Activated CD4-positive, CD25-positive, alpha-beta regulatory T cell treated with anti-CD3 and anti-CD28 coated beads, Interleukin-2, amount 50 U/mL, for 16 hours (primary cell): ENCODE data around the gene CFAP119.

Source experiments
- DNase-seq: peaks from one replicate; pipeline ENCODE4 v3.0.0-alpha.2; 2020; ENCODE audit warnings: low read depth, low spot score

Gene CFAP119

DNA sequence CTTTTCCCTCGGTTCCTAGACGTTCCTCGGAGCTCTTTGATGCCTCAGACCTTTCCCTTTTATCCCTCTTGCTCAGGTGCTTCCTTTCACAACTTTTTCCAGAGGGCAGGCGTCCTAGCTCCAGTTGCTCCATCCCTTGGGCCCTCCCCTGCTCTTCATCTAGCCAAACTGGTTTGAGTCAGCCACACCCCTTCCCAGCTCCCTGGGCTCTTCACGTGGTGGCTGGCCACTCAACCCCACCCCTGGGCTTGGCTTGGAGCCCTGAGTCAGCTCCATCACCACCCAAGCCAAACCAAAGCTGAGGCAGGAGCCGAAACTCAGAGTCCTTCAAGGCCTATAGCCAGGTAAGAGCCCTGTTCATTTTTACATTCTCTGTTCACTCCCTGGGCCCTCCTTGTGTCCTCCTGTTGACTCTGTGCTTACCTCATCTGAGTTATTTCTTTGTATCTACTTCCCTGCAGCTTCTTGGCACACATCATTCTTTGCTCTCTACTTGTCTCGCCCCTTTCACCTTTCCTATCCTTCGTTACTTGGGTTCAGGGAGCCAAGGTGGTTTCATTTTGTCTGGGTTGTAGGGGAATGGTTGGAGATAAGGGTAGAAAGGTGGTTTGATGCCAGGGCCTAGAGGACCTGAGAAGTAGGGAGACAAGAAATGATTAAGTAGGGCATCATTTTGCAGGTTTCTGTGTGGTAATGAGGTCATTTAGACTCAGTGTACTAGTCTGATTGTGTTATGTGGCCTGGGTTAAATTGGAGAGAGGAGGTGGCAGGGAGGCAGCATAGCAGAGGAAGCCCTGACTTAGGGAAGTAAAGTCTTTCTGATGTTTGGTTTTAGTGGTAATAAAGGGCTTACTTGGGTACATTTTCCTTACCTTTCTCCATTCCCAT is 21.3 kb downstream of the CFAP119 start:
- DNase-seq: no peak

DNA sequence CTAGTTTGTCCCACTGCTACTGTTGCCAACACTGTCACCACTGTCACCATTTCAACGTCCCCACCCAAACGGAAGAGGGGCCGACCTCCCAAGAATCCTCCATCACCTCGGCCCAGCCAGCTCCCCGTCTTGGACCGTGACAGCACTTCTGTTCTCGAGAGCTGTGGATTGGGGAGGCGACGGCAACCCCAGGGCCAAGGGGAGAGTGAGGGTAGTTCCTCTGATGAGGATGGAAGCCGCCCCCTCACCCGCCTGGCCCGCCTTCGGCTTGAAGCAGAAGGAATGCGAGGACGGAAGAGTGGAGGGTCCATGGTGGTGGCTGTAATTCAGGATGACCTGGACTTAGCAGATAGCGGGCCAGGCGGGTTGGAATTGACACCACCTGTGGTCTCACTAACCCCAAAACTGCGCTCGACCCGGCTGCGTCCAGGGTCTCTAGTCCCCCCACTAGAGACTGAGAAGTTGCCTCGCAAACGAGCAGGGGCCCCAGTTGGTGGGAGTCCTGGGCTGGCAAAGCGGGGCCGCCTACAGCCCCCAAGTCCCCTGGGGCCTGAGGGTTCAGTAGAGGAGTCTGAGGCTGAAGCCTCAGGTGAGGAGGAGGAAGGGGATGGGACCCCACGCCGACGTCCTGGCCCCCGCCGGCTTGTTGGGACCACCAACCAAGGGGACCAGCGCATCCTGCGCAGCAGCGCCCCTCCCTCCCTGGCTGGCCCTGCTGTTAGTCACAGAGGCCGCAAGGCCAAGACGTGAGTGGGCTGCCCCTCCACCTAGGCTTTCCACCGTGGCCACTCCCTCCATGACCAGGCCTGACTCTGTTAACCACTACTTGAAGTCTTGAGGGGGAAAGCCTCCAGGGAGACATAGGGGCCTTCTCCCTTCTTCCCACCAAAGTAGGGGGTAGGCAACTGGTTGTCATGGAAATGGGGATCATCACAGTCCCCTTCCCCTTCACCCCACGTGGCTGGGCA is 22.6 kb downstream of the CFAP119 start:
- DNase-seq: no peak

DNA sequence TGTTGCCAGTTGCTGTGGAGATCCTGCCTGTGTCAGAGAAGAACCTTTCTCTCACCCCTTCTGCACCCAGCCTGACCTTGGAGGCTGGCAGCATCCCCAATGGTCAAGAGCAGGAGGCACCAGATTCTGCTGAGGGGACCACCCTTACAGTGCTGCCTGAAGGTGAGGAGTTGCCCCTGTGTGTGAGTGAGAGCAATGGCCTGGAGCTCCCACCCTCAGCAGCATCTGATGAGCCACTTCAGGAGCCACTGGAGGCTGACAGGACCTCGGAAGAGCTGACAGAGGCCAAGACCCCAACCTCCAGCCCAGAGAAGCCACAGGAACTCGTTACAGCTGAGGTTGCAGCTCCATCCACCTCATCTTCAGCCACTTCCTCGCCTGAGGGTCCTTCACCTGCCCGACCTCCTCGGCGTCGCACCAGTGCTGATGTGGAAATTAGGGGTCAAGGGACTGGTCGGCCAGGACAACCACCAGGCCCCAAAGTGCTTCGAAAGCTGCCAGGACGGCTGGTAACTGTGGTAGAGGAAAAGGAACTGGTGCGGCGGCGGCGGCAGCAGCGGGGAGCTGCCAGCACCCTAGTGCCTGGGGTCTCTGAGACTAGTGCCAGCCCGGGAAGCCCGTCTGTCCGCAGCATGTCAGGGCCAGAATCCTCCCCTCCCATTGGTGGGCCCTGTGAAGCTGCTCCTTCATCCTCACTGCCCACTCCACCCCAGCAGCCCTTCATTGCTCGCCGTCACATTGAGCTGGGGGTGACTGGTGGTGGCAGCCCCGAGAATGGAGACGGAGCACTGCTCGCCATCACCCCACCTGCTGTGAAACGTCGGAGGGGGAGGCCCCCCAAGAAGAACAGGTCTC is 23.8 kb downstream of the CFAP119 start:
- no peak for DNase-seq

DNA sequence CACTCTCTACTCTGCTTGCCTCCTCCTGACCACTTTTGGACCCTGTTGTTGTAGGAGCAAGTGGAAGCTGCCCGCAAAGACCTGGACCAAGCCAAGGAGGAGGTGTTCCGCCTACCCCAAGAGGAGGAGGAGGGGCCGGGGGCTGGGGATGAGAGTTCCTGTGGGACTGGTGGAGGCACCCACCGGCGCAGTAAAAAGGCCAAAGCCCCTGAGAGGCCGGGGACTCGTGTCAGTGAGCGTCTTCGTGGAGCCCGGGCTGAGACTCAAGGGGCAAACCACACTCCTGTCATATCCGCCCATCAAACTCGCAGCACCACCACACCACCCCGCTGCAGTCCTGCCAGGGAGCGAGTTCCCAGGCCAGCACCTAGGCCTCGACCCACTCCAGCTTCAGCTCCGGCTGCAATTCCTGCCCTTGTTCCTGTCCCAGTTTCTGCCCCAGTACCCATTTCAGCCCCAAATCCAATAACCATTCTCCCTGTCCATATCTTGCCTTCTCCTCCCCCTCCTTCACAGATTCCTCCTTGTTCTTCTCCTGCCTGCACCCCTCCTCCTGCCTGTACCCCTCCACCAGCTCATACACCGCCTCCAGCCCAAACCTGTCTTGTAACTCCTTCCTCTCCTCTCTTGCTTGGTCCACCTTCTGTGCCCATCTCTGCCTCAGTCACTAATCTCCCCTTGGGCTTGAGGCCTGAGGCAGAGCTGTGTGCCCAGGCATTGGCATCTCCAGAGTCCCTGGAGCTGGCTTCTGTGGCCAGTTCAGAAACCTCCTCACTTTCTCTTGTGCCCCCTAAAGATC is 24.7 kb downstream of the CFAP119 start:
- DNase-seq: no peak

DNA sequence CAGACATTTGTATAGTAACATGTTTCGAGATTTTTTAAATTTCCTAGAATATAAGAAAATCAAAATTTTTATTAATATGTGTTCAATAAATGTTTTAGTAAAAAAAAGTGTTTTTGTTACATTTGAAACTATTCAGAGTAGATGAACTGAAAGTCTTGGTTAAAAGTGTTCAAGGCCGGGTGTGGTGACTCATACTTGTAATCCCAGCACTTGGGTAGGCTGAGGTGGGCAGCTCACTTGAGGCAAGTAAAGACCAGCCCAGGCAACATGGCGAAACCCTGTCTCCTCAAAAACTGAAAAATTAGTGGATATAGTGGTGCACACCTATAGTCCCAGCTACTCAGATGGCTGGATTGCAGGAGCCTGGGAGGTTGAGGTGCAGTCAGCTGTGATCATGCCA is 30.5 kb downstream of the CFAP119 start:
- no peak for DNase-seq

DNA sequence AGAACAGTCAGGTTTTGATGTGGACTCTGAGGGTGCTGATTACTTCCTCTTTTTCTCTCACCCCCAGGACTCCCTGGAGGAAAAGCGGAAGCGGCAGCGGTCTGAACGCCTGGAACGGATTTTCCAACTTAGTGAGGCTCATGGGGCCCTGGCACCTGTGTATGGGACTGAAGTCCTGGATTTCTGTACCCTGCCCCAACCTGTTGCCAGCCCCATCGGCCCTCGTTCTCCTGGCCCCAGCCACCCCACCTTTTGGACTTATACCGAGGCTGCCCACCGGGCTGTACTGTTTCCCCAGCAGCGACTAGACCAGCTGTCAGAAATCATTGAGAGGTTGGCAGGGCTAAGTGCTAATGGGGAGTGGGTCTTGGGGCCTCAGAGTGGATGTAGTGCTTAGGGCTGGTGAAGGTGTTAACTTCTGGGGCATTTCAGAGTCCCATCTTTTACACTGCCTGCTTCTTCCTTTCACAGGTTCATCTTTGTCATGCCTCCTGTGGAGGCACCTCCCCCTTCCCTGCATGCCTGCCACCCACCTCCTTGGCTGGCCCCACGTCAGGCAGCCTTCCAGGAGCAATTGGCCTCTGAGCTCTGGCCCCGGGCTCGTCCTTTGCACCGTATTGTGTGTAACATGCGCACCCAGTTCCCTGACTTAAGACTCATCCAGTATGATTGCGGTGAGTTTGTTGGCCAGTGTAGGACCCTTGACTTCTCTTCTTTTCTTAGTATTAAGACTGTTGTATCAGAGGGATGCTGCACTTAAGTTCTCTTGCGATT is 32.8 kb downstream of the CFAP119 start:
- no peak for DNase-seq

DNA sequence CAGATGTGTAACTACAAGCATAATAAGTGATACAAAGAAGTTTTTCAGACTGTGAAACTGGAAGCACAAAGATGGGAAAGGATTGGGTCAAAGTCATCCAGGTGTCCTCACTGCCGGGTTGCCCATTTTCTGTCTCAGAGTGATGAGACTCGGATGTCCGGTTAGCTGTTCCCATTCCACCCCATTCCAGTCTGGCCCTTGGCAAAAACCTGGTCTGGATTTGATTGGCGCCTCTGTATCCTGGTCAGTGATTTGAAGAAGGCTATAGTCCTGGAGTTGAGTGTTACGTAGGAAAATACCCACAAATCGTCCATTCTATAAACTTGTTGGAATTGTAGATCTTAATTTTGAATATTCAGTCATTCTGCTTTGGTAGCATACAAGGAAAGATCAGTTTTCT is 33.5 kb downstream of the CFAP119 start:
- DNase-seq: no peak

DNA sequence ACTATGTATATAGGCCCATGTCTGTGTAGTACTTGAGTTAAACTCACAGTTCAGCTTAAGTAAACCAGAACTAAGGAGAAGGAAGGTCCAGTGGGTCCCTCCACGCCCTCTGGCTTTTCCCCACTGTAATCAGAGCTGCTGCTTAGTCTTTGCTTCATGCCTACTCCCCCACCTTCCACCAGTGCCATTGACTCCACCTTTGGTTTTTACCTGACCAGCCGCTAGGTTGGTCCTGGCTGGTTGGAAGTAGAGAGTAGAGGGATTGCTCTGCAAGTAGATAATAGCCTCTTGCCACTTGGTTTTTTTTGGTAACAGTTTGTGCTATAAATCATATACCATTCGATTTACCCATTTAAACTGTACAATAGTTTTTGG is 36.5 kb downstream of the CFAP119 start:
- DNase-seq: no peak

DNA sequence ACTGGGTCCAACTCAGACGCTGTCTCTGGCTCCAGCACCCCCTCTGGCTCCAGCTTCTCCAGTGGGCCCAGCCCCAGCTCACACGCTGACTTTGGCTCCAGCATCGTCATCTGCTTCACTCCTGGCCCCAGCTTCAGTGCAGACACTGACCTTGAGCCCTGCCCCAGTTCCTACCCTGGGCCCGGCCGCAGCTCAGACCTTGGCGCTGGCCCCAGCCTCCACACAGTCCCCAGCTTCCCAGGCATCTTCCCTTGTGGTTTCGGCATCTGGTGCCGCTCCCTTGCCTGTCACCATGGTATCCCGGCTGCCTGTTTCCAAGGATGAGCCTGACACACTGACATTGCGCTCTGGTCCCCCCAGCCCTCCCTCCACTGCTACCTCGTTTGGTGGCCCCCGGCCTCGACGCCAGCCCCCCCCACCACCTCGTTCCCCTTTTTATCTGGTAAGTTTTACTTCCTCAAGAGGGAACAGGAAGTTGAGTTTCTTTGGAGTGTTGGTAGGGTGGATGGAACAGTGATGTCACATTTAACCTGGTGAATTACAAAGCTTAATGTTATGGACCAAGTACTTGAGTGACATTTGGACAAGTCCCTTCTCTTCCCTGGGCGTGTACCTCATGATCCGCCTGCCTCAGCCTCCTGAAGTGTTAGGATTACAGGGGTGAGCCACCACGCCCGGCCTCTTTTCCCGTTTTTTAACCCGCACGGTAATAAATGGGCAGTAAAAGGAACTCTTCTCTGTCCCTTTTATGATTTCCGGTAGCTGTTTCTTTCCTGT is 37.0 kb downstream of the CFAP119 start:
- no peak for DNase-seq

DNA sequence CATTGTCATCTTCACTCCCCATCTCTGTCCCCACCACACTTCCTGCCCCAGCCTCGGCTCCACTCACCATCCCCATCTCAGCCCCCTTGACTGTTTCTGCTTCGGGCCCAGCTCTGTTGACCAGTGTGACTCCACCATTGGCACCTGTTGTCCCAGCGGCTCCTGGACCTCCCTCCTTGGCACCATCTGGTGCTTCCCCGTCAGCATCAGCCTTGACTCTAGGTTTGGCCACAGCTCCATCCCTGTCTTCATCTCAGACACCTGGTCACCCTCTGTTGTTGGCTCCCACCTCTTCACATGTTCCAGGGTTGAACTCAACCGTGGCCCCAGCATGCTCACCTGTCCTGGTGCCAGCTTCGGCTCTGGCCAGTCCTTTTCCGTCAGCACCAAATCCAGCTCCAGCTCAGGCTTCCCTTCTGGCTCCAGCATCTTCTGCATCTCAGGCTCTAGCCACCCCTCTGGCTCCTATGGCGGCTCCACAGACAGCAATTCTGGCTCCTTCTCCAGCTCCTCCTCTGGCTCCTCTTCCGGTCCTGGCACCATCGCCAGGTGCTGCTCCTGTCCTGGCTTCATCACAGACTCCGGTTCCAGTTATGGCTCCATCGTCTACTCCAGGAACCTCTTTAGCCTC is 38.0 kb downstream of the CFAP119 start:
- no peak for DNase-seq

DNA sequence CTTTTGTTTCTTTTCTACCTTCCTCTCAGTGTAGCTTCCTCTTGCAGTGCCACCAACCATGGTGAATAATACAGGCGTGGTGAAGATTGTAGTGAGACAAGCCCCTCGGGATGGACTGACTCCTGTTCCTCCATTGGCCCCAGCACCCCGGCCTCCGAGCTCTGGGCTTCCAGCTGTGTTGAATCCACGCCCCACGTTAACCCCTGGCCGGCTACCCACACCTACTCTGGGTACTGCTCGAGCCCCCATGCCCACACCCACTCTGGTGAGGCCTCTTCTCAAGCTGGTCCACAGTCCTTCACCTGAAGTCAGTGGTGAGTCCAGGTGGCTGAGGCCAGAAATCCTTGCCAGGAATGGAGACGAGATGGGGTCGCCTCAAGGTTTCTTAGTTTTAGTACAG is 38.9 kb downstream of the CFAP119 start:
- DNase-seq: no peak

DNA sequence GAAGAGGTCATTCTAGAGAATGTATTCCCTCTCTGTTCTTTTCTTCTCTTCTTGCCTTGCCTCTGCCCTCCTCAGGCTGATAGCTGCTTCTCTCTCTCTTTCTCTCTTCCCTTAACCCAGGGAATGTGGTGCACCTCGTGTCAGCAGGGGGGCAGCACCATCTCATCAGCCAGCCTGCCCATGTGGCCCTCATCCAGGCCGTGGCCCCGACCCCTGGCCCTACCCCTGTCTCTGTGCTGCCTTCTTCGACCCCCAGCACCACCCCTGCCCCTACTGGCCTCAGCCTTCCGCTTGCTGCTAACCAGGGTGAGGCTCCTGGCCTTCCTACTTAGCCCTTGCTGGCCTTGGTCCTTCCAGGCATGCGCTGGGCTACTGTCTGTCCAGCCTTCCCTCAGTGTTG is 39.4 kb downstream of the CFAP119 start:
- DNase-seq: no peak

DNA sequence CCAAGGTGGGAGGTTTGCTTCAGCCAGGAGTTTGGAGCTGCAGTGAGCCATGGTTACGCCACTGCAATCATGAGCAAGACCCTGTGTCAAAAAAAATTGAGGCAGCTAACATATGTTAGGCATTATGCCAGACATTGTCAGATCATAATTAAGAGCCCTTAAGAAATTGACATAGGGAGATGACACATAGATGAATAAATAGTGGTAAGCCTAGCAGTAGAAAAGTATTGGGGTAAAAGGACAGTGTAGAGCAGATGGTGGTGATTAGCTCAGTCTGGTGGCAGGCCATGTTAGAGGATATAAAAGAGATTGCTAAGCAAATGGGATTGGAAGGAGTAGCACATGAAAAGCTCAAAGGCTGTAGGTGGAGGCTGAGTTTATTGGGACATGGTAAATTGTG is 40.3 kb downstream of the CFAP119 start:
- no peak for DNase-seq

DNA sequence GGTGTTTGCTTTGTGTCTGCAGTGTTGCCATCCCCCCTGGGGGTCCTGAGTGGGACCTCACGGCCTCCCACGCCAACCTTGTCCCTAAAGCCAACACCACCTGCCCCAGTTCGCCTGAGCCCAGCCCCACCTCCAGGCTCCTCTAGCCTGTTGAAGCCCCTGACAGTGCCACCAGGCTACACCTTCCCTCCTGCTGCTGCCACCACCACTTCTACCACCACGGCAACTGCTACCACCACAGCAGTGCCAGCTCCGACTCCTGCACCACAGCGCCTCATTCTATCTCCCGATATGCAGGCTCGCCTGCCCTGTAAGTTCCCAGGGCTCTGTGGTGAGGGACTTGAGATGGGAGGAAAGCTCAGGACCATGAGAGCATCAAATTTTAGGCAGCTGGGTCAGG is 40.7 kb downstream of the CFAP119 start:
- no peak for DNase-seq

DNA sequence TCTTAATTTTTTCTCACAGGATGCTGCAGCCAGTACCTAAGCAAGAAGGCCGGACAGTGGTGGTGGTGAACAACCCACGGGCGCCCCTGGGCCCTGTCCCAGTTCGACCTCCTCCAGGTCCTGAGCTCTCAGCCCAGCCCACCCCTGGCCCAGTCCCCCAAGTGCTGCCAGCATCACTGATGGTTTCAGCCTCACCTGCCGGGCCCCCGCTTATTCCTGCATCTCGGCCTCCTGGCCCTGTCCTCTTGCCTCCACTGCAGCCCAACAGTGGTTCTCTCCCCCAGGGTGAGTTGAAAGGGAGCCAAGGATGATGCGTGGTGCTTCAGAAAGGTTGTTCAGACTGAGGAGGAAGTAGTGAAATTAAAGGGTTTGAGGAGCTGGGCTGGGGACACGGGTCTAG is 41.2 kb downstream of the CFAP119 start:
- DNase-seq: no peak

DNA sequence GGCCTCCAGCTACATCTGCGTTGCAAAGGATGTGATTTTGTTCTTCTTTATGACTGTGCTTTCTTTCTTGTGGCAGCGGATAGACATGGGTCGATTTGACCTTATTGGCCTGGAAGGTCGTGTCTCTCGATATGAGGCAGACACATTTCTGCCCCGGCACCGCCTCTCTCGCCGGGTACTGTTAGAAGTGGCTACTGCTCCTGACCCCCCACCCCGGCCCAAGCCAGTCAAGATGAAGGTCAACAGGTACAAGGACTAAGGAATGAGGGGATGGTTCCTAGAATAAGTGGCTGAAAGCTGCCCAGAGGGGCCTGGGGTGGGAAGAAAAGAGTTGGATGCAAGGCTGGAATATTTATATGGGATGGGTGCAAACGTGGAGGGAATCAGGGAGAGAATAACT is 41.8 kb downstream of the CFAP119 start:
- DNase-seq: no peak

DNA sequence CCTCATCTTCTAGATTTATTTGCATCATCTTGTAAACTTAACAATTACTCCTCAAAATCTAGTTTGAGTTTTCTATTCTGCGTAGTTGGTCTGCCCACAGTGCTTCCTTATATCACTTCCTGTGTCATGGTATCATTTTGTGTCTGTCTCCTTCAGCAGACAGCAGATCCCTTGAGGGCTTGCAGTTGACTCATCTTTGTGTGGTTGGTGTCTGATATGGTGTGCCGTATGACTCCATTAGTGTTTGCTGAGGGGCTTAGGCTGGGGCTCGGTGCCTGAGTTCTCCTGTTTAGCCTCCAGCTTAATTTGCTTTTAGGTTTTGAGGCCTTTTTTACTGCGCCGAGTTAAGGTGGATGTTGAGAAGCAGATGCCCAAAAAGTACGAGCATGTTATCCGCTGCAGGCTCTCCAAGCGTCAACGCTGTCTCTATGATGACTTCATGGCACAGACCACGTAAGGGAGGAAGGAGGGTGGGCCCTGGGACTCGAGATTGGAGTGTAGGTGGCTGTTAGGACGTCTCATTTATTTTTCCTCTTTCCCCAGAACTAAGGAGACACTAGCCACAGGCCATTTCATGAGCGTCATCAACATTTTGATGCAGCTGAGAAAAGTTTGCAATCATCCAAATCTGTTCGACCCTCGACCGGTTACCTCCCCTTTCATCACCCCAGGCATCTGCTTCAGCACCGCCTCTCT is 46.0 kb downstream of the CFAP119 start:
- no peak for DNase-seq

DNA sequence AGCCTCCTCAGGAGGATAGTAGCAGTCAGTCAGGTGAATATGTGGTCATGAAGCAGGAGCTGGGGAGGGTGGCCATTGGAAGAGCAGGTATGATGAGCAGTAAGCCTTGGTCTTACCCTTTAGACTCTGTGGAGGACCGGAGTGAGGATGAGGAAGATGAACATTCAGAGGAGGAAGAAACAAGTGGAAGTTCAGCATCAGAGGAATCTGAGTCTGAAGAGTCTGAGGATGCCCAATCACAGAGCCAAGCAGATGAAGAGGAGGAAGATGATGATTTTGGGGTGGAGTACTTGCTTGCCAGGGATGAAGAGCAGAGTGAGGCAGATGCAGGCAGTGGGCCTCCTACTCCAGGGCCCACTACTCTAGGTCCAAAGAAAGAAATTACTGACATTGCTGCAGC is 50.1 kb downstream of the CFAP119 start:
- DNase-seq: no peak
